HepG2 (cell line): Measurements from ENCODE around the gene USP28. TPM values are rescaled to one million over a fixed set of nuclear protein-coding genes. Genes with fewer than 3 reads are reported as not detected.
A peak's percentile ranks its signal among the peaks of the same experiment; 100 is the strongest.

Experiments used
- ATAC-seq: fragments of 200-7000 bp; cut with Tn5 transposase; 3 replicates; pipeline ENCODE4 v1.9.1; 2020; ENCODE audit warnings: mild to moderate bottlenecking, moderate library complexity
- BruUV-seq: library from RNA; stranded (reverse); fragments of 400-500 nt; replicated peaks from 2 replicates; lab custom pipeline; 2021; lab: Mats Ljungman, UMichigan
- CTCF ChIA-PET: fragments of 300-600 bp; formaldehyde crosslinking; extraction: SDS; loops from one replicate; lab custom pipeline; 2021; ENCODE audit warnings: low total read pairs, inconsistent platforms, low intra/inter-chr PET ratio; lab: Yijun Ruan, JAX
- POLR2A ChIA-PET: fragments of 350-600 bp; sonication (Branson Sonifier 250); formaldehyde crosslinking; loops from one replicate; lab custom pipeline; 2020; ENCODE audit warnings: antibody characterized with exemption, inconsistent platforms; lab: Yijun Ruan, JAX
- DNase-seq: peaks from one replicate; pipeline ENCODE4 v3.0.0-alpha.2; 2015; ENCODE audit warnings: low spot score
- FAIRE-seq: peaks from 3 replicates; lab custom pipeline; 2011; peaks lifted over from hg19 to GRCh38; lab: Jason Lieb, UNC
- H2AFZ ChIP-seq: one replicate; pipeline ENCODE4 v1.6.1; 2011; ENCODE audit warnings: low read length, inconsistent platforms
- H3K27ac ChIP-seq: fragments of 300-600 bp; 3 replicates; pipeline ENCODE4 v1.8.0; 2011; ENCODE audit warnings: mixed run types, mild to moderate bottlenecking, mixed read lengths, low read length, inconsistent platforms; ENCODE audit not compliant: insufficient read depth; ENCODE audit errors: extremely low read length
- H3K27me3 ChIP-seq, 2 experiments: fragments of 200-600 bp in 1 of 2; 2 replicates in 1 of 2; 3 replicates in 1 of 2; pipeline versions ENCODE4 v1.6.0 to v1.8.0; 2011; ENCODE audit warnings: low read length in 2 of 2, mild to moderate bottlenecking in 2 of 2, moderate library complexity in 2 of 2, inconsistent platforms in 1 of 2; ENCODE audit not compliant: insufficient read depth in 2 of 2, control insufficient read depth in 1 of 2
- H3K36me3 ChIP-seq, 2 experiments: fragments of 200-600 bp in 1 of 2; replicated peaks in 1 of 2; 2 replicates in 1 of 2; 3 replicates in 1 of 2; pipeline versions ENCODE4 v1.5.1 to v1.8.0; 2011; ENCODE audit warnings: low read length in 2 of 2, inconsistent platforms in 1 of 2; ENCODE audit not compliant: insufficient read depth in 2 of 2, control insufficient read depth in 1 of 2
- H3K4me1 ChIP-seq: 2 replicates; pipeline ENCODE4 v1.5.1; 2012; ENCODE audit warnings: low read length, inconsistent platforms; ENCODE audit not compliant: insufficient read depth
- H3K4me2 ChIP-seq: 2 replicates; pipeline ENCODE4 v1.6.0; 2011; ENCODE audit warnings: low read depth, low read length, inconsistent platforms
- H3K4me3 ChIP-seq, 3 experiments: fragments of 200-600 bp in 1 of 3; sonication (generic), shearing (Covaris generic) in 1 of 3; replicated peaks in 1 of 3; 2 replicates each; pipeline ENCODE4 v1.5.1; 2011 to 2016; ENCODE audit warnings: low read length in 3 of 3, inconsistent platforms in 2 of 3, low read depth in 2 of 3, mild to moderate bottlenecking in 2 of 3, control low read depth in 1 of 3, mixed read lengths in 1 of 3; ENCODE audit not compliant: insufficient read depth in 1 of 3
- H3K79me2 ChIP-seq: one replicate; pipeline ENCODE4 v1.6.1; 2011; ENCODE audit warnings: low read length, inconsistent platforms; ENCODE audit not compliant: insufficient read depth
- H3K9ac ChIP-seq: 2 replicates; pipeline ENCODE4 v1.6.0; 2011; ENCODE audit warnings: mild to moderate bottlenecking, low read depth, low read length, inconsistent platforms; ENCODE audit not compliant: insufficient read depth
- H3K9me3 ChIP-seq: 2 replicates; pipeline ENCODE4 v1.5.1; 2012; ENCODE audit warnings: mild to moderate bottlenecking, low read length
- H4K20me1 ChIP-seq: 2 replicates; pipeline ENCODE4 v1.6.0; 2011; ENCODE audit warnings: inconsistent platforms, mild to moderate bottlenecking, low read length, moderate library complexity; ENCODE audit not compliant: insufficient read depth
- CEBPG ChIP-seq: IDR thresholded peaks from 2 replicates; pipeline ENCODE4 v1.6.1; 2016
- KLF11 ChIP-seq: IDR thresholded peaks from 2 replicates; pipeline ENCODE4 v1.6.1; 2016; ENCODE audit warnings: missing compliant biosample characterization
- RNF219 ChIP-seq: sonication (generic); formaldehyde crosslinking; IDR thresholded peaks from 2 replicates; pipeline ENCODE4 v1.5.0; 2020; ENCODE audit warnings: mild to moderate bottlenecking, missing genetic modification reagents
- SIX1 ChIP-seq: sonication (generic); formaldehyde crosslinking; IDR thresholded peaks from 2 replicates; pipeline ENCODE4 v1.4.0; 2020; ENCODE audit warnings: missing genetic modification reagents, borderline replicate concordance
- ZNF160 ChIP-seq: sonication (generic); formaldehyde crosslinking; IDR thresholded peaks from 2 replicates; pipeline ENCODE4 v1.8.0; 2022; ENCODE audit warnings: mild to moderate bottlenecking, inconsistent platforms, missing genetic modification reagents
- ZNF343 ChIP-seq: sonication (generic); formaldehyde crosslinking; IDR thresholded peaks from 2 replicates; pipeline ENCODE4 v1.4.0; 2020; ENCODE audit warnings: mild to moderate bottlenecking, missing genetic modification reagents
- WGBS: methylation state at CpG from one replicate; pipeline ENCODE4 v1.1.6; 2017; ENCODE audit warnings: low lambda C conversion rate; 5-methylcytosine and 5-hydroxymethylcytosine counted together
- in situ Hi-C: cut with HindIII; loops from 2 replicates; pipeline ENCODE4 v1.10.0; 2017; ENCODE audit warnings: low pct_unique_long_range_greater_than_20kb; ENCODE audit not compliant: extremely low pct_ligation_motif_present
- intact Hi-C: fragments of 100-400 bp; cut with micrococcal nuclease; formaldehyde crosslinking; loops from one replicate; pipeline ENCODE4 v1.10.0; 2022; ENCODE audit not compliant: unreplicated experiment
- polyA plus RNA-seq, 8 experiments: library from polyadenylated mRNA; depleted of rRNA in 3 of 8; stranded (reverse) in 7 of 8; unstranded in 1 of 8; fragments of >200 nt; fragmentation: Illumina TruSeq in 4 of 8; extraction: Trizol in 4 of 8; gene quantifications; 2 replicates each; pipeline versions ENCODE4 v1.2.1 to v1.2.3, GENCODE V29; 2011 to 2016; ENCODE audit warnings: low read depth in 4 of 8, missing spikeins in 1 of 8, mixed read lengths in 1 of 8; ENCODE audit not compliant: insufficient read depth in 1 of 8
- total RNA-seq, 5 experiments: library from RNA; depleted of rRNA; stranded (reverse); fragments of >200 nt; fragmentation: Illumina TruSeq; extraction: Trizol; gene quantifications; 2 replicates each; pipeline ENCODE4 v1.2.3, GENCODE V29; 2016; ENCODE audit warnings: low read depth in 1 of 5

Gene USP28
- total and polyA plus RNA-seq, 2 of the 13 experiments (the other 11 are each of a cell fraction or from before 2014, with no cell fraction given), result 29.6 to 34.3 TPM

GRCh38 chr11:113838005-113838404 lies 37.4 kb downstream of the USP28 start:
- Histone ChIP-seq H3K79me2 (no peaks in the 10 kb centered on the region), H3K36me3 (peaks cover 20 to 38% of the 10 kb centered on the region in 2 experiments), H4K20me1 (no peaks in the 10 kb centered on the region), H3K9ac (no peak overlapping the region), H2AFZ (no peak overlapping the region), H3K27ac (no peak overlapping the region), H3K4me2 (no peak overlapping the region), H3K4me3 (no peak overlapping the region), H3K9me3 (no peaks in the 10 kb centered on the region), H3K27me3 (no peaks in the 10 kb centered on the region), H3K4me1 (no peaks in the 10 kb centered on the region)
- ATAC-seq (no peak), FAIRE-seq (no peak), DNase-seq (no peak)
- POLR2A ChIA-PET, result no interaction called here
- WGBS, result 99% methylated on average over 2 of the region's 2 CpGs
- intact Hi-C loops (no loop called here), in situ Hi-C loops (no loop called here)
- CTCF ChIA-PET, result no interaction called here
- TF ChIP-seq ZNF160 (CRISPR knock-in tag) (no peak), RNF219 (no peak), KLF11 (no peak), SIX1 (no peak), ZNF343 (CRISPR knock-in tag) (no peak)
- BruUV-seq, result TSS peak; percentile 39

- CTCF ChIA-PET, result no interaction called here
- Histone ChIP-seq H3K4me2 (no peak overlapping the region), H3K79me2 (no peaks in the 10 kb centered on the region), H3K9me3 (no peaks in the 10 kb centered on the region), H3K27ac (no peak overlapping the region), H3K4me1 (no peaks in the 10 kb centered on the region), H3K27me3 (no peaks in the 10 kb centered on the region), H3K4me3 (no peak overlapping the region), H4K20me1 (no peaks in the 10 kb centered on the region), H3K36me3 (peaks cover 20 to 42% of the 10 kb centered on the region in 2 experiments), H2AFZ (no peak overlapping the region), H3K9ac (no peak overlapping the region)
- no TSS peak for BruUV-seq
- no peak for DNase-seq
- WGBS, result 100% methylated on average over 4 of the region's 4 CpGs
- intact Hi-C loops (no loop called here), in situ Hi-C loops (no loop called here)
- ATAC-seq, result no peak
- FAIRE-seq, result no peak
- TF ChIP-seq CEBPG (CRISPR knock-in tag), result no peak
- POLR2A ChIA-PET, result no interaction called here
These were observed 40.1 kb downstream of the USP28 start for GRCh38 chr11:113835306-113835705.
